SU-DHL-6 (cell line): ENCODE results near the gene ASGR1.
"Not testable (repeated sequence)": the region's sequence is repeated elsewhere in the genome, so short reads cannot be mapped to it uniquely, and the experiment has no call there.

Experiments
- CTCF ChIP-seq: fragments of 200-600 bp; sonication (generic); IDR thresholded peaks from one replicate; pipeline ENCODE4 v1.5.1; 2017; ENCODE audit warnings: antibody characterized with exemption, mild to moderate bottlenecking, low read length, moderate library complexity; ENCODE audit not compliant: insufficient read depth, poor library complexity, severe bottlenecking
- EZH2phosphoT487 ChIP-seq: fragments of 200-600 bp; sonication (generic), shearing (Covaris generic); conservative IDR thresholded peaks from 2 replicates; pipeline ENCODE4 v1.6.1; 2018; ENCODE audit warnings: mild to moderate bottlenecking, antibody characterized with exemption, low read length, moderate library complexity, mixed read lengths

- not testable (repeated sequence) for TF ChIP-seq CTCF, EZH2phosphoT487
Measured at GRCh38 chr17:7158424-7158823, 20.7 kb downstream of the ASGR1 start.
